Measurements from ENCODE around the gene THRB.

THRB gene

GRCh38 chr3:24523215-24523614, 28.6 kb upstream of the THRB start (continued):
- TF ChIP-seq PRDM10 (tag by site-specific recombination; IDR thresholded peaks at IDR 0.05) (0 out of 2 replicates have a peak, but pooled peaks have one; percentile 37), FEZF1 (tag by site-specific recombination; IDR thresholded peaks at IDR 0.05) (no peak), HOXA7 (CRISPR knock-in tag; IDR thresholded peaks at IDR 0.05; ENCODE audit: borderline replicate concordance) (no peak), PRDM1 (tag by site-specific recombination; IDR thresholded peaks at IDR 0.05) (peak; percentile 89), ZFP41 (tag by site-specific recombination; IDR thresholded peaks at IDR 0.05; ENCODE audit: borderline replicate concordance) (no peak)

GRCh38 chr3:24522146-24522579, 27.5 kb upstream of the THRB start:
- Histone ChIP-seq H3K36me3 (ENCODE audit: control insufficient read depth in 2 of 2, insufficient read depth in 1 of 2, low read length in 2 of 2) (no peaks in the 10 kb centered on the region), H3K4me1 (ENCODE audit: control insufficient read depth, insufficient read depth, low read length) (no peaks in the 10 kb centered on the region), H3K4me3 (ENCODE audit: low read depth, low read length) (peak overlapping the region; percentile 65), H3K27ac (ENCODE audit: extremely low read depth, low read depth, low read length) (peak overlapping the region; percentile 87), H3K9me3 (ENCODE audit: control insufficient read depth, insufficient read depth, low read depth, low read length) (no peaks in the 10 kb centered on the region)
- CTCF ChIA-PET = interaction anchor here (1.7 kb wide), 1 partner anchor 8 kb away, joined by 3 read pairs; no protein-coding TSS in a partner anchor
- POLR2A ChIA-PET = interaction anchor here (1.4 kb wide), 1 partner anchor 28 kb away, joined by 3 read pairs; the partner anchor contains the start of gene THRB
- TF ChIP-seq BCL11A (tag by site-specific recombination; IDR thresholded peaks at IDR 0.05; ENCODE audit: low read depth) = no peak
- TF ChIP-seq ZNF561 (tag by site-specific recombination; IDR thresholded peaks at IDR 0.05; ENCODE audit: borderline replicate concordance) = no peak
- TF ChIP-seq PRDM2 (tag by site-specific recombination; IDR thresholded peaks at IDR 0.05; ENCODE audit: borderline replicate concordance) = no peak
- TF ChIP-seq ZNF600 (tag by site-specific recombination; IDR thresholded peaks at IDR 0.05) = peak; percentile 93
- no peak for TF ChIP-seq TSHZ1 (tag by site-specific recombination; IDR thresholded peaks at IDR 0.05; ENCODE audit: borderline replicate concordance)
- TF ChIP-seq ZBTB17 (tag by site-specific recombination; IDR thresholded peaks at IDR 0.05) = peak; percentile 28; the same call in 1 of the 2 replicates
- peak; percentile 37; the same call in 1 of the 2 replicates for TF ChIP-seq ZBTB48 (tag by site-specific recombination; IDR thresholded peaks at IDR 0.05)
- no peak for TF ChIP-seq ZNF202 (tag by site-specific recombination; IDR thresholded peaks at IDR 0.05; ENCODE audit: borderline replicate concordance)
- no peak for TF ChIP-seq ZNF48 (tag by site-specific recombination; IDR thresholded peaks at IDR 0.05)
- TF ChIP-seq ZNF518A (tag by site-specific recombination; conservative IDR thresholded peaks at IDR 0.05; ENCODE audit: low read depth) = no peak
- TF ChIP-seq ZNF555 (tag by site-specific recombination; conservative IDR thresholded peaks at IDR 0.05) = no peak
- peak; percentile 85 for TF ChIP-seq GLIS1 (tag by site-specific recombination; IDR thresholded peaks at IDR 0.05)
- TF ChIP-seq ZNF10 (tag by site-specific recombination; IDR thresholded peaks at IDR 0.05) = no peak
